GM12875 (cell line): ENCODE measurements around the gene HDAC10.

Source experiments
- H3K4me3 ChIP-seq: one replicate; pipeline ENCODE4 v1.5.1; 2011; ENCODE audit warnings: low read depth, low read length, control low read depth
- CTCF ChIP-seq: IDR thresholded peaks from 2 replicates; pipeline ENCODE4 v1.5.1; 2011; ENCODE audit warnings: low read depth, mild to moderate bottlenecking, control low read depth, inconsistent platforms, low read length, moderate library complexity, borderline replicate concordance; ENCODE audit not compliant: insufficient read depth

Gene HDAC10

GRCh38 chr22:50289151-50289941 is 38.3 kb upstream of the HDAC10 start:
- H3K4me3 ChIP-seq = no peak overlapping the region
- no peak for TF ChIP-seq CTCF

DNA sequence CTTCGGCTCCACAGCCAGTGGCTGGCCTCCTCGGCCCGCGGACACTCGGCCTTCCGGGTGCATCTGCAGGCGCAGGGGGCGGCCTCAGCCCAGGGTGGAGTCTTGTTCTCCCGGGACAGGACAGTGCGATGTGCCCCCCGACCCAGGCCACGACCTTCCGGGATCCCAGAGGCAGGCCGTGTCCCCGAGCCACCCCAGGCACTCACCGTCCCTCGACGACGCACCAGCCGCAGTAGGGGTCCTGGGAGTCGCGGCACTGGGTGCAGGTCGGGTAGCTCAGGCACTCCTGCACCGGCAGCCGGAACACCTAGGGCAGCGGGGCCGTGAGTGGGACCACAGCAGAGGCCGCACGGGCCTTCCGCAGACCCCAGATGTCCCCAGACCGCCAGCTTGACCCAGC is 36.7 kb upstream of the HDAC10 start:
- TF ChIP-seq CTCF = no peak
- H3K4me3 ChIP-seq = no peak overlapping the region

DNA sequence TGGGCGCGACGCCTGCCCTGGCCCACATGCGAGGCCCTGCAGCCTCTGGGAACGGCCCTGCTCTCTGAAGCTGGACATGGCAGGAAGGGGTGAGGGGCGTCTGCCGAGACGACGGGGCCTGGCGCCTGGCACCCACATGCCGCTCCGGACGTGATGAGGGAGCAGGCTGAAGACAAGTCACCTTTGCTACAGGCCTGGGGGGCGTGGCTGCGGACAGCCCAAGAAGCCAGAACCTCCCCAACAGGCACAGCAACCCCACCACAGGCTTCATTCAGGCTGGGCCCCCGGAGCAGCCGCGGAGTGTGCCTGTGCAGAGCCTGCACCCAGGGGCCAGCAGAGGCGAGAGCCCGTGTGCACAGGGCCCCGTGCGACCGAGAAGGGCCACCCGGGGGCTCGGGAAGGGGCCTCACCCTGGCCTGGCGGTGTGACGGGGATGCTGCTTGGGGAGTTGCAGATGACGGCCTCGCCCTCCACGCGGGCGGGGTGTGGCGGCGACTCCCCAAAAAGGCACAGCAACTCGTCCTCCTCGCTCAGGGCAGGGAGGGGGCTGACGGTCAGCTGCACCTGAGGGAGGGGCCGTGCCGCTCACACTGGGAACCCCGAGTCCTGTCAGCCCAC is 35.7 kb upstream of the HDAC10 start:
- TF ChIP-seq CTCF = no peak
- H3K4me3 ChIP-seq = no peak overlapping the region

DNA sequence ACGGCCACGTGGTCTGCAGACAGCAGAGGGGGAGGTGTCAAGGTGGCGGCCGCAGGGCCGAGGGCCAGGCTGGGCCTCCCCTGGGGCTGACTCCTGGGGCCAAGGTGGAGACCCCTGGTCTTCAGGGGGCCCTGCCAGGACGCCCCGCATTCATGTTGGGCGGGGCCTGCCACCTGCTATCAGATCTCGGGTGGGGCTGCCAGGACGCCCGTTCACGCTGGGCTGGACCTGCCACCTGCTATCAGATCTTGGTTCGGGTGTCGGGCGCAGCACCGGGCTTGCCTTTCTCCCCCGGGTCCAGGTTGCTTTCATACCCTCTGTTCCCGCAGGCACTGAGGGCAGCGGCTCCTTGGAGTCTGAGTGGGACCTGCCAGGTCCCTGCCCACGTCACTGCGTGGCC is 35.2 kb upstream of the HDAC10 start:
- H3K4me3 ChIP-seq = no peak overlapping the region
- TF ChIP-seq CTCF = no peak

DNA sequence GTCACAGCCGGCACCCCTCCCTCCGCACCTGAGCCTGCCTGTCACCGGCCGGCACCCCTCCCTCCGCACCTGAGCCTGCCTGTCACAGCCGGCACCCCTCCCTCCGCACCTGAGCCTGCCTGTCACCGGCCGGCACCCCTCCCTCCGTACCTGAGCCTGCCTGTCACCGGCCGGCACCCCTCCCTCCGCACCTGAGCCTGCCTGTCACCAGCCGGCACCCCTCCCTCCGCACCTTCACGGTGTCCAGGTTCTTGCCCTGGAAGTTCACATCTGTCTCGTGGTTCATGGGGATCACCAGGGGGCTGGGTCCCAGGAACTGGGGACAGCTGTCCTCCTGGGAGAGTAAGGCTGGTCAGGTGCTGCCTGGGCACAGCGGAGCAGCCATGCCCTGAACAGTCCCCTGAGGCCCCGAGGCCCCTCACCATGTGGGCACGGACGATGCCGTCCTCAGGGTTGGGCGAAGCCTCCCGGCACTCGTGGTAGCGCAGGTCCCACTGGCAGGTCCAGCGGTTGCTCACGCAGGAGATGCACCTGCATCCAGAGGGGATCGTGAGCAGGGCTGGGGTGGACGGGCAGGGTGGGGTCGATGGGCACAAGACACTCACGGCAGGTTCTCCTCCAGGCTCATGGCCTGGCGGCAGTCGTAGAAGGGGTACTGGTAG is 34.6 kb upstream of the HDAC10 start:
- no peak for TF ChIP-seq CTCF
- no peak overlapping the region for H3K4me3 ChIP-seq

GRCh38 chr22:50284479-50284878 is 33.4 kb upstream of the HDAC10 start:
- TF ChIP-seq CTCF = no peak

More at GRCh38 chr22:50284479-50284878, 33.4 kb upstream of the HDAC10 start:
- H3K4me3 ChIP-seq = no peak overlapping the region
